ENCODE data around the gene RPL35.

Gene RPL35

DNA sequence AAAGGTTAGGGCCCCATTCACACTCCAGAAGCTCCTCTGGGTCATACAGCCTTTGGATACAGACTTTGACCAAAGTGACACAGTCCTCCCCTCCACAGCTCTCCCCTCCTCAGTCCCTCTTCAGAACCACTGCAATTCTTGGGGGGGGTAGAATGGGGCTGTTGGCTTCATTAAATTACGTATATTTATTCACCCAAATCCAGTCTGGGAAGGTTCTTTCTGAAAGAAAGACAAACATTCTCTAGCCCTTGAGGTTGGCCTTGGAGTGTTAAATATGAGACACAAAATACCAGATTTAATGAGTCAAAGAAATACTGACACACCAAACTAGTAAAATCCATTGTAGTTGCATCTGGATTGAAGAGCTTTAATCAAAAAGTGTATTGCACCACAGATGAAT, 16.3 kb upstream of the RPL35 start:
- peak overlapping the region; percentile 2 for H3K27ac ChIP-seq
- no peak for DNase-seq (ENCODE audit: low read depth, low spot score)

GRCh38 chr9:124877021-124877782, 15.4 kb upstream of the RPL35 start:
- H3K27ac ChIP-seq, result no peak overlapping the region
- DNase-seq (ENCODE audit: low read depth, low spot score), result no peak

- DNase-seq (ENCODE audit: low read depth, low spot score), result no peak
- no peak overlapping the region for H3K27ac ChIP-seq
These were observed 13.7 kb upstream of the RPL35 start for GRCh38 chr9:124875501-124875900.

- H3K27ac ChIP-seq, result peak overlapping the region; percentile 98
- DNase-seq (ENCODE audit: low read depth, low spot score), result no peak
These were observed 11.9 kb upstream of the RPL35 start for GRCh38 chr9:124873664-124874063.

DNA sequence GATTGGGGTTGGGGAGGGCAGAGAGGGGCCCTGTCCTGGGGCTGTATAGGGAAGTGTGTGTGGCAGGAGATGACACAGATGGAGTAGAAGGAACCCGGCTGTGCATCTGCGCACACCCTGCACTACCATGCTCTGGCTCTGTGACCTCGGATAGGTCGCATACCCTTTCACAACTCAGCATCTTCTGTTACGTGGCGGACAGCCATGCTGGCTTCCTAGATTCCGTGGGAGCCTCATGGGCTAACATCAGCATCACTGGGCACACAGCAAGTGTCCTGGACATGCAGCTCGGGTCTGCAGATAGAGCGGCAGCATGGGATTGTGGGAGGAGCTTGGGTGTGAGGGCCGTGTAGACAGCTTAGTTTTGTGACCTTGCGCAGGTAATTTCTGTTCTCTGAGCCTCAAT, 9.4 kb upstream of the RPL35 start:
- peak overlapping the region; percentile 98 for H3K27ac ChIP-seq
- DNase-seq (ENCODE audit: low read depth, low spot score), result no peak

- DNase-seq (ENCODE audit: low read depth, low spot score), result no peak
- peak overlapping the region; percentile 98 for H3K27ac ChIP-seq
These were observed 9.0 kb upstream of the RPL35 start for GRCh38 chr9:124870723-124871122.

DNA sequence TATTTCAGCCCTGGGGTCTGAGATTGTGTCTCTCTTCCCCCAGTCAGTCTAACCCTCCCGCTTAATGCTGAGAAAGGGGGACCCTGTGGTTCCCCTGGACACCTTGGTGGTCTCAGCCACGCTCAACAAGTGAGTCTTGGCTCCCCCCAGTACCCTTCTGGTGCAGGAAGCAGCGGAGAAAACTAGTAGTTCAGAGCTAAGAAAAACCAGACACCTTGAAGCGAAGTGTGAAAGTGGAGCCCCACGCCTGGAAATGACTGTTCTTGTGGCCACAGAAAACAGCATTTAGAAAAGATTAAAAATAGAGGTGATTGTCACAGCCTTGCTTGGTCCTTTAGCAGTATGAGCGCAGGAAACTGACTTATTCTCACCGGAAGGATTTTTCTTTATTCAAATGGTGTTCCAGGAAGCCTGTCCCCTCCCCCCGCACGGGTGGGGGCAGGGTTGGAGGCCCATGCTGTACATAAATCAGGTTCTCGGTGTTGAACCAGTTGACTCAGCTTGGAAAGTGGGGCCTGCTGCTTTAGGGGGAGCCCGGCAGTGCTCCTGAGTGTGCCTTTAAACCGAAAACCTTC, 8.3 kb upstream of the RPL35 start:
- DNase-seq (ENCODE audit: low read depth, low spot score), result no peak

DNA sequence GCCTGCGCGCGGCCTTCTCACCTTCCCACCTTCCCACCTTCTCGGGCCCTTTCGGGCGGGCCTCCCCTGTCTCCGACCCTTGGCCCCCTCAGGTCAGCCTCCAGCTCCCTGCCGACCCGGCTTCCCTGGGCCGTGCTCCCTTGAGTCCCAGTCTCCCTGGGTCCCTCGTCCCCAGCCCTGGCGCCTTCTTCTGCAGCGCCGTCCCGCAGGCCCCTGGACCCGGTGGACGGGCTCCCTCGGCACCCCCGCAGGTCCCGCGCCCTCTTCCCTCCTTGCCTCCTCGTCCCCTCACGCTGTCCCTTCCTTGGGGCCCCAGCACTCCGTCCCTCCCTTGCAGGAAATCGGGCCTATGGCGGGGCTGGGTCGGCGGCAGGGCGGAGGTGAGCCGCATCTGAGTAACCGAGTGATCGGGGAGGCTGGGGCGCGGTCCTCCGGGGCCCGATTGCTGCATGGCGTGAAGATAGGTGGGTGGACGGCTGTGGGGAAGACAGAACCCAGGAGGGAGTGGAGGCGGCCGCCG, 7.8 kb upstream of the RPL35 start:
- no peak for DNase-seq (ENCODE audit: low read depth, low spot score)
- H3K27ac ChIP-seq, result peak overlapping the region; percentile 98

More for the DNA sequence above, 8.3 kb upstream of the RPL35 start:
- peak overlapping the region; percentile 98 for H3K27ac ChIP-seq

DNA sequence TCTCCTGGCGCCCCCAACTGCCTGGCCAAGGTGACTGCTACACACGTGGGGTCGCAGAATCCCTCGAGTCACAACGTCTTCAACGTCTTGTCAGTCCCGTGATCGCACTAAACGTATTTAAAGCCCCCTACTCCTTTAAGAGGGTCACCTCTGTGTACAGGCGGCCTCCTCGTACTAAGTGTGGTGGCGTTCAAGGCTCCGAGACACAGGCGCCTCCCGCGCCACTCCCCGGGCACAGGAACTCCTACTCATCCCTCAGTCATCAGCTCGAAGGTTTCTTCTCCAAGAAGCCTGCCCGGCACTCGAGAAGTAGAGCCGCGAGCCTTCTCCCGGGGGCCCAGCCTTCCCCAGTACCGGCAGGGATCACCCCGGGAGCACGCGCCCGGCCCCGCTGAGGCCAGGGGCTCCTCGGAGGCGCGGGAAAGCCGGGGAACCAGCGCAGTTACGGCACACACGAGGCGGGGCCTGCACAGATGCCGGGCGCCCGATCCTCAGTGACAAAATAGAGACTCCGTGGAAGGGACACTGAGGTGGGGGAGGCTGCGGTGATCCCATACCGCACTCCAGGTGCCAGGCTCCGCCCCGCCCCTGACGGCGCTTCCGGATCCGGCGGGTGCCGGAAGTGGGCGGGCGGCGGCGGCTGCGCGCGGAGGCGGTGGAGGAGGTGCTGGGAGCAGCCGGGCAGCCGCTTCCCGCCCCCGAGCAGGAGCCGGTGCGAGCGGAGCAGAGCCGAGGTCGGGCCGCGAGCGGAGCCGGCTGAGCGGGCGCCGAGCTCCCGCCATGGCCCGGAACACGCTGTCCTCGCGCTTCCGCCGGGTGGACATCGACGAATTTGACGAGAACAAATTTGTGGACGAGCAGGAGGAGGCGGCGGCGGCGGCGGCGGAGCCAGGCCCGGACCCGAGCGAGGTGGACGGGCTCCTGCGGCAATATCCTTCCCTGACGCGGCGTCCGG, 7.0 kb upstream of the RPL35 start:
- H3K27ac ChIP-seq, result peak overlapping the region; percentile 98
- DNase-seq (ENCODE audit: low read depth, low spot score), result peak; percentile 33

- peak; percentile 93 for DNase-seq (ENCODE audit: low read depth, low spot score)
- peak overlapping the region; percentile 96 for H3K27ac ChIP-seq
These were observed 1.7 kb upstream of the RPL35 start for GRCh38 chr9:124863371-124863871.

GRCh38 chr9:124860582-124861341, 995 bp downstream of the RPL35 start:
- peak overlapping the region; percentile 96 for H3K27ac ChIP-seq
- DNase-seq (ENCODE audit: low read depth, low spot score), result no peak

DNA sequence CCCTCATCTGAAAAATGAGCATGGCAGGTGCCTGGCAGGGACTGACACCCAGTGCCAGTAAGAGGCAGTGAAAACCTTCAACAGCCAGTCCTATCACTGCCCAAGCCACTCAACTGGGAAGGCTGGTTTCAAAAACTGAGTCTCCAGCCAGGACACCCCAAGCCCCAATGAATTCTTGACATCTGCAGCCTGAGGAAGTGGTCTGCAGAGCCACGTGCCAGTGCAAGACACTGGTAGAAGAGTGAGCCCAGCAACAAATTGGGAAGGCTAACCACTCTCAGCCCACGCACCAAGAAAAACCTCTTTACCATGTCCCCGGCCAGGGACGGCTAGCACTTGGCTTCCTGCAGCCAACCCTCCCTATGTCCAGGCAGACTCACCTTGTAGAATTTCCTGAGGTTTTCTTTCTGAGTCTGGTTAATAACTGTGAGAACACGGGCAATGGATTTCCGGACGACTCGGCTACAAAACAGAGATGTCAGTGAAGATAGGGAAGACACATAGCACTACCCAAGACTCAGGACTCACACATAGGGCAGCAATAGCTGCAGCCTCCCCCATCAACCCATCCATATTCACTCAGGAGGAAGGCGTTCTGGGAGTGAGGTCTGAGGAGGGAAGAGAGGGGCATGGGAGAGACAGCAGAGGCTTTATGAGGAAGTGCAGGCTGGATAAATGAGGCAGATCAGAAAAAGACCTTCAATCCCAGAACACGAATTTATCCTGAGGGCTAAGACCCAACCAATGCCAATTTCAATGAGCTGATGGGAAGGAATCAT, 1.8 kb downstream of the RPL35 start:
- DNase-seq (ENCODE audit: low read depth, low spot score), result no peak
- H3K27ac ChIP-seq, result peak overlapping the region; percentile 96

DNA sequence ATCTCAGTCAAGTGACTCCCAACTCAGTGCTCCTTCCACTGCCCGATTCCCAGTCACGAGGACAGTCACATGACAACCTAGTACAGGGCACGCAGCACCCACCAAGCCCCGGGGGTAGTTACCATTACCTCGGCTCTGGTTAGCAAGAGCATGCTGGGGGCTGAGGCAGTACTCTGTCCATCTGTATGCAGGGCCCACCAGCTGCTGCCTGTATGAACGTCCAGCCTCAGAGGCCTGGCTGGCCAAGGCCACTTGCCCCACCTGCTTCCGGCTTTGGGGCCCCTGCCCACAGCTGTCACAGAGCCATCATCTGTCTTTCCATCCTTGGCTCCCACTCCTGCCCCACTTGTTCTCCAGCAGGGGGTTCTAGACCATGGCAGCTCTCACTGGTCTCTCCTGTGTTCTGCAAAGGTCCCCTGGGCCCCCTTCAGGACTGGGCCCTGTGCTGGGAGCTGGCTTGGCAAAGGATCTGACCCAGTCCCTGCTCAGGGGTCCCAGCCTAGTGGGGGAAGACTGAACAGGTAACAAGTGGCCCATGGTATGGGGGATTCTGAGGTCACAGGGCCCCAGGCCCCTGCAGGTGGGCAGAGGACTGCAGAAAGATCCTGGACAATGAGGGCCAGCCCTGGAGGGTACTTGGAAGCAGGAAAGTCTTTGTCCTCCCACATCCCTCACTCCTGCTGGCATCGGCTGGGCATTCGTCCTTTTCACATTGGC, 3.3 kb downstream of the RPL35 start:
- DNase-seq (ENCODE audit: low read depth, low spot score), result no peak
- no peak overlapping the region for H3K27ac ChIP-seq

- H3K27ac ChIP-seq, result no peak overlapping the region
- no peak for DNase-seq (ENCODE audit: low read depth, low spot score)
These were observed 4.1 kb downstream of the RPL35 start for GRCh38 chr9:124857533-124858162.

DNA sequence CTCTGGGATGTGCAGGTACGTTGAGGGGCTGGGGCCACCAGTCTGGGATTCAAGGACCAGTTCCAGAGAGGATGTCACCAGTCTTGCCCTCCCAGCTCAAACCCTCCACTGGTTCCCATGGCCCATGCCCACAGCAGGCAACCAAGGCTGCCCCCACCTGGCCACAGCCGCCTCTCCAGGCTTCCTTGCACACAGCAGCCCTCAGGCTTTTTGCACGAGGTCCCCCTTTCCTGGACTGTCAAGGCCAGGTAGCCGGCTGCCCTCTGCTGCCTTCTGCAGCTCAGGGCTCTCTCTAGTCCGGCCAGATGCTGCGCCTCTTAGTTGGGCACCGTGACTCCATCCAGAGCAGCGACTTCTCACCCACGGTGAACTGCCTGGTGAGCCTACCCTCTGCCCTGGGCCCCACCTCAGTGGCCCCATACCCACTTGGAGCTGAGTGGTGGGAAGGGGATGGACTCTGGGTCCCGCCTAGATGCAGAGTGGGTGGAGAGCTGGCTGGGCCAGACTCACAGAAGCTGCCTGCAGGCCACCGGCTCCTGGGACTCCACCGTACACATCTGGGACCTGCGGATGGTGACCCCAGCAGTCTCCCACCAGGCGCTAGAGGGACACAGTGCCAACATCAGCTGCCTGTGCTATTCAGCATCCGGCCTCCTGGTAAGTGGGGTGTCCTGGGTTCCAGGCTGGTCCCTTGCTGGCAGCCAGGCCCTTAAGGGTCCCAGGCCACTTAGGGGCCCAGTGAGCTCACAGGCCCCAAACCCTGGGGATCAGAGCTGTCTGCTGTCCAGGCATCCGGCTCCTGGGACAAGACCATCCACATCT, 5.6 kb downstream of the RPL35 start:
- no peak for DNase-seq (ENCODE audit: low read depth, low spot score)
- H3K27ac ChIP-seq, result no peak overlapping the region

DNA sequence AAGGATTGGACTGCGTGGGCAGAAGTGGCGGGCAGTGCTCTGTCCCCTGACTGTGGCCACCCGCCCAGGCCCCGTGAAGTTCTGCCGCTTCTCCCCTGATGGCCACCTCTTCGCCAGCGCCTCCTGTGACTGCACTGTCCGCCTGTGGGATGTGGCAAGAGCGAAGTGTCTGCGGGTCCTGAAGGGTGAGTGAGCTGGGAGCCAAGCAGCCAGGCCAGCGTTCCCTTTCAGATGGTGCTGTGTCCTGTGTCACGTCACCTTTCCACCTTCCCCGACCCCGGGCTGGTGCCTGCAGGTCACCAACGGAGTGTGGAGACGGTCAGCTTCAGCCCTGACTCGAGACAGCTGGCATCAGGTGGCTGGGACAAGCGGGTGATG, 6.2 kb downstream of the RPL35 start:
- no peak overlapping the region for H3K27ac ChIP-seq
- no peak for DNase-seq (ENCODE audit: low read depth, low spot score)

DNA sequence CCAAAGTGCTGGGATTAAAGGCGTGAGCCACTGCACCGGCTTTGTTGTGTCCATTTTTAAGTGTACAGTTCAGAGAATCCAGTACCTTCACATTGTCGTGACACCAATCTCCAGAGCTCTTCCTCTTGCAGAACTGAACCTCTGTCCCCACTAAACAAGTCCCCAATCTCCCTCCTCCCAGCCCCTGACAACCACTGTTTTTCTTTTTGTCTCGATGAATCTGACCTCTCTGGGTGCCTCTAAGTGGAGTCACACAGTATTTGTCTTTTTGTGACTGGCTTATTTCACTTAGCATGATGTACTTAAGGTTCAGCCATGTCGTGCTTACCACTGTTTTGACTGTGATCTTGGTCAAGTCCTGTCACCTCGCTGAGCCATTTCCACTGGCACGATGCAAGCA, 6.9 kb downstream of the RPL35 start:
- H3K27ac ChIP-seq, result no peak overlapping the region
- no peak for DNase-seq (ENCODE audit: low read depth, low spot score)

Measured in epithelial cell of prostate (primary cell).